K562 (cell line): ENCODE measurements around the gene ABHD16A. TPM values are rescaled to one million over a fixed set of nuclear protein-coding genes. Genes with fewer than 3 reads are reported as not detected.

Experiments used
- ELF2 ChIP-seq: fragments of 250-450 bp; sonication (Bioruptor Pico); IDR thresholded peaks from 2 replicates; pipeline ENCODE4 v1.5.0; 2021; ENCODE audit warnings: mild to moderate bottlenecking
- ETS1 ChIP-seq: conservative IDR thresholded peaks from 2 replicates; pipeline ENCODE4 v1.6.1; 2011; ENCODE audit warnings: low read depth, mild to moderate bottlenecking, low read length; ENCODE audit not compliant: control insufficient read depth
- ETV1 ChIP-seq: fragments of 450-650 bp; conservative IDR thresholded peaks from 2 replicates; pipeline ENCODE4 v1.6.1; 2016; ENCODE audit warnings: missing genetic modification characterization, control low read depth, low read depth, missing compliant biosample characterization
- NONO ChIP-seq, 2 experiments: fragments of 200-400 bp in 1 of 2; fragments of 450-650 bp in 1 of 2; formaldehyde crosslinking in 1 of 2; IDR thresholded peaks; 2 replicates each; pipeline ENCODE4 v1.6.1; 2017; ENCODE audit warnings: low read depth in 2 of 2, mild to moderate bottlenecking in 2 of 2, moderate library complexity in 2 of 2, low read length in 1 of 2
- RBM39 ChIP-seq: fragments of 200-400 bp; formaldehyde crosslinking; optimal IDR thresholded peaks from 2 replicates; pipeline ENCODE3; 2018; ENCODE audit warnings: low read depth, low read length
- UBTF ChIP-seq, 2 experiments: IDR thresholded peaks; 2 replicates each; pipeline ENCODE4 v1.6.1; 2012; ENCODE audit warnings: improper control_type of control experiment in 2 of 2, low read depth in 2 of 2, low read length in 2 of 2, borderline replicate concordance in 1 of 2
- XRCC4 ChIP-seq: IDR thresholded peaks from one replicate; pipeline ENCODE4 v1.6.1; 2011; ENCODE audit not compliant: insufficient read depth, insufficient read length; ENCODE audit errors: extremely low read depth
- ZNF121 ChIP-seq: sonication (generic); formaldehyde crosslinking; conservative IDR thresholded peaks from 2 replicates; pipeline ENCODE4 v1.8.0; 2022; ENCODE audit warnings: missing genetic modification reagents
- ZNF217 ChIP-seq: sonication (generic); formaldehyde crosslinking; IDR thresholded peaks from 2 replicates; pipeline ENCODE4 v1.8.0; 2022; ENCODE audit warnings: mild to moderate bottlenecking, missing genetic modification reagents
- ZNF589 ChIP-seq: fragments of 200-800 bp; sonication (Bioruptor generic); IDR thresholded peaks from 2 replicates; pipeline ENCODE4 v1.6.1; 2016; ENCODE audit warnings: low read depth, missing genetic modification characterization, missing compliant biosample characterization
- polyA plus RNA-seq, 8 experiments: library from polyadenylated mRNA; depleted of rRNA in 4 of 8; stranded (reverse) in 5 of 8; unstranded in 3 of 8; fragments of >200 nt; fragmentation: Nextera tagmentation in 2 of 8; fragmentation: Illumina TruSeq in 1 of 8; extraction: Ambion mirVana in 2 of 8; extraction: Trizol in 1 of 8; gene quantifications; 2 replicates each; pipeline versions ENCODE4 v1.2.1 to v1.2.3, GENCODE V29; 2011 to 2014; ENCODE audit warnings: inconsistent platforms in 1 of 8, missing spikeins in 1 of 8
- total RNA-seq, 7 experiments: library from RNA; depleted of rRNA in 6 of 7; stranded (reverse); fragments of >200 nt in 6 of 7; fragmentation: Illumina TruSeq in 2 of 7; extraction: Trizol in 2 of 7; gene quantifications; 2 replicates each; pipeline versions ENCODE4 v1.2.1 to v1.2.3, GENCODE V29; 2011 to 2021; ENCODE audit warnings: low replicate concordance in 1 of 7
- TF ChIP-seq, protein P1 (sequence below), 2 experiments: fragments of 450-650 bp; formaldehyde crosslinking in 1 of 2; IDR thresholded peaks; 2 replicates each; pipeline versions ENCODE4 v1.4.0 to v1.6.1; 2014 to 2020; ENCODE audit warnings: mild to moderate bottlenecking in 2 of 2, borderline replicate concordance in 1 of 2, low read depth in 1 of 2
- TF ChIP-seq, protein P2 (sequence below), 2 experiments: fragments of 450-650 bp in 1 of 2; sonication (generic) in 1 of 2; formaldehyde crosslinking in 1 of 2; IDR thresholded peaks in 1 of 2; conservative IDR thresholded peaks in 1 of 2; 2 replicates each; pipeline versions ENCODE4 v1.6.1 to v1.8.1; 2016 to 2023; ENCODE audit warnings: mild to moderate bottlenecking in 2 of 2, moderate library complexity in 2 of 2, inconsistent platforms in 1 of 2, missing genetic modification reagents in 1 of 2

ABHD16A gene
- total and polyA plus RNA-seq, 9 of the 15 experiments (the other 6 are each of a cell fraction or from before 2014, with no cell fraction given), result 25.8 to 120 (median 81.6) TPM

DNA sequence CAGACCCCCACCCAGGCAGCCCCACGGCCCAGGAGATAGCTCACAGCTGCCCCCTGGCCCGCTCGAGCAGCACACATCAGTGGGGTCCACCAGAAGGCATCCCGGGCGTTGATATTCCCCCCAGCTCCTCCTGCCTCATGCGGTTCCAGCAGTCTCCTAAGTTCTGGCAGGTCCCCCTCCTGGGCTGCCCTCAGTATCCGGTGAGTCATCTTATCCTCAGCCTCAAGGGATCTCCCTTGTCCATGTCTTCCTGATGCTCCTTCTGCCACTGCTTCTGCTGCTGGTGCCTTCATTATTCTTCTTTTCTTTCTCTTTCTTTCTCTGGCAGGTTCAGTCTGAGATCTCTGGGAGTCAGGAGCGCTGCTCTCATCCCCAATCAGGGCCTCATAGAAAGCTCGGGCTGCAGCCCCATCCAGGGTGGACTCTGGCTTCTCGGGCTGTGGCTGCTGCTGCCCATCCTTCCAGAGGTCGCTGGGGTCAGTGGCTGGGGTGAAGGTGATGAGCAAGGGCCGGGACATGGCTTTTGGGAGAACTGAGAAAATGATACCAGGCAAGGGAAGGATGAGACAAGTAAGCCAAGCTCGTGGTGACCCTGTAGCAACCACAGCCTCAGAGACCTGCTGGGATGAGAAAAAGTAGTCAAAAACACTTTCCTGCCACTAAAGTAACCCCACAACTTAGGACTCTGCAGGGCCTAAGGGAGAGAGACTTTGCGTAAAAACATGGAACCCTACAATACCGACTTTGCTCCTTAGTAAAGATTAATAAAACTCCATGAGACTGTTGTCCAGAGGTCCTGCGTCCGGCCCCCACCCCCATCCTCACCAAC lies 38.9 kb downstream of the ABHD16A start (continued):
- TF ChIP-seq, protein P1, sequence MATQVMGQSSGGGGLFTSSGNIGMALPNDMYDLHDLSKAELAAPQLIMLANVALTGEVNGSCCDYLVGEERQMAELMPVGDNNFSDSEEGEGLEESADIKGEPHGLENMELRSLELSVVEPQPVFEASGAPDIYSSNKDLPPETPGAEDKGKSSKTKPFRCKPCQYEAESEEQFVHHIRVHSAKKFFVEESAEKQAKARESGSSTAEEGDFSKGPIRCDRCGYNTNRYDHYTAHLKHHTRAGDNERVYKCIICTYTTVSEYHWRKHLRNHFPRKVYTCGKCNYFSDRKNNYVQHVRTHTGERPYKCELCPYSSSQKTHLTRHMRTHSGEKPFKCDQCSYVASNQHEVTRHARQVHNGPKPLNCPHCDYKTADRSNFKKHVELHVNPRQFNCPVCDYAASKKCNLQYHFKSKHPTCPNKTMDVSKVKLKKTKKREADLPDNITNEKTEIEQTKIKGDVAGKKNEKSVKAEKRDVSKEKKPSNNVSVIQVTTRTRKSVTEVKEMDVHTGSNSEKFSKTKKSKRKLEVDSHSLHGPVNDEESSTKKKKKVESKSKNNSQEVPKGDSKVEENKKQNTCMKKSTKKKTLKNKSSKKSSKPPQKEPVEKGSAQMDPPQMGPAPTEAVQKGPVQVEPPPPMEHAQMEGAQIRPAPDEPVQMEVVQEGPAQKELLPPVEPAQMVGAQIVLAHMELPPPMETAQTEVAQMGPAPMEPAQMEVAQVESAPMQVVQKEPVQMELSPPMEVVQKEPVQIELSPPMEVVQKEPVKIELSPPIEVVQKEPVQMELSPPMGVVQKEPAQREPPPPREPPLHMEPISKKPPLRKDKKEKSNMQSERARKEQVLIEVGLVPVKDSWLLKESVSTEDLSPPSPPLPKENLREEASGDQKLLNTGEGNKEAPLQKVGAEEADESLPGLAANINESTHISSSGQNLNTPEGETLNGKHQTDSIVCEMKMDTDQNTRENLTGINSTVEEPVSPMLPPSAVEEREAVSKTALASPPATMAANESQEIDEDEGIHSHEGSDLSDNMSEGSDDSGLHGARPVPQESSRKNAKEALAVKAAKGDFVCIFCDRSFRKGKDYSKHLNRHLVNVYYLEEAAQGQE (IDR thresholded peaks at IDR 0.05; ENCODE audit: borderline replicate concordance), result no peak; the same call in 1 of the 2 replicates
- TF ChIP-seq, protein P1 (CRISPR knock-in tag; IDR thresholded peaks at IDR 0.05; ENCODE audit: low read depth), result no peak
- TF ChIP-seq ETV1 (tag), result peak; percentile 94
- no peak for TF ChIP-seq NONO (IDR thresholded peaks at IDR 0.05; ENCODE audit: low read depth in 2 of 2, low read length in 1 of 2)
- no peak for TF ChIP-seq UBTF (IDR thresholded peaks at IDR 0.05; ENCODE audit: borderline replicate concordance in 1 of 2, low read depth in 2 of 2, low read length in 2 of 2)
- TF ChIP-seq ZNF121 (CRISPR knock-in tag), result no peak
- no peak; the same call in 1 of the 2 replicates for TF ChIP-seq ELF2
- TF ChIP-seq ETS1, result 0 out of 2 replicates have a peak, but pooled peaks have one; percentile 40
- peak; percentile 34 for TF ChIP-seq RBM39
- TF ChIP-seq, protein P2, sequence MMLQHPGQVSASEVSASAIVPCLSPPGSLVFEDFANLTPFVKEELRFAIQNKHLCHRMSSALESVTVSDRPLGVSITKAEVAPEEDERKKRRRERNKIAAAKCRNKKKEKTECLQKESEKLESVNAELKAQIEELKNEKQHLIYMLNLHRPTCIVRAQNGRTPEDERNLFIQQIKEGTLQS (IDR thresholded peaks at IDR 0.05), result no peak
- TF ChIP-seq, protein P2 (CRISPR knock-in tag; conservative IDR thresholded peaks at IDR 0.05), result peak; percentile 85
- TF ChIP-seq ZNF217, result no peak
- TF ChIP-seq ZNF589, result no peak
- TF ChIP-seq XRCC4, result no peak
